PC-9 (cell line): ENCODE data around the gene ANAPC16.

Source experiments
- EZH2 ChIP-seq: fragments of 200-600 bp; sonication (generic); IDR thresholded peaks from 2 replicates; pipeline ENCODE4 v1.8.0; 2017; ENCODE audit warnings: antibody characterized with exemption, low read depth
- TF ChIP-seq, protein P1 (sequence below): fragments of 200-600 bp; sonication (generic); conservative IDR thresholded peaks from 2 replicates; pipeline ENCODE4 v1.6.1; 2017; ENCODE audit warnings: mixed run types, antibody characterized with exemption, mild to moderate bottlenecking, moderate library complexity

- TF ChIP-seq, protein P1, sequence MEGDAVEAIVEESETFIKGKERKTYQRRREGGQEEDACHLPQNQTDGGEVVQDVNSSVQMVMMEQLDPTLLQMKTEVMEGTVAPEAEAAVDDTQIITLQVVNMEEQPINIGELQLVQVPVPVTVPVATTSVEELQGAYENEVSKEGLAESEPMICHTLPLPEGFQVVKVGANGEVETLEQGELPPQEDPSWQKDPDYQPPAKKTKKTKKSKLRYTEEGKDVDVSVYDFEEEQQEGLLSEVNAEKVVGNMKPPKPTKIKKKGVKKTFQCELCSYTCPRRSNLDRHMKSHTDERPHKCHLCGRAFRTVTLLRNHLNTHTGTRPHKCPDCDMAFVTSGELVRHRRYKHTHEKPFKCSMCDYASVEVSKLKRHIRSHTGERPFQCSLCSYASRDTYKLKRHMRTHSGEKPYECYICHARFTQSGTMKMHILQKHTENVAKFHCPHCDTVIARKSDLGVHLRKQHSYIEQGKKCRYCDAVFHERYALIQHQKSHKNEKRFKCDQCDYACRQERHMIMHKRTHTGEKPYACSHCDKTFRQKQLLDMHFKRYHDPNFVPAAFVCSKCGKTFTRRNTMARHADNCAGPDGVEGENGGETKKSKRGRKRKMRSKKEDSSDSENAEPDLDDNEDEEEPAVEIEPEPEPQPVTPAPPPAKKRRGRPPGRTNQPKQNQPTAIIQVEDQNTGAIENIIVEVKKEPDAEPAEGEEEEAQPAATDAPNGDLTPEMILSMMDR: no peak
- no peak for TF ChIP-seq EZH2
Measured at GRCh38 chr10:72251635-72252034, 35.8 kb downstream of the ANAPC16 start.
